MM.1S (cell line): Measurements from ENCODE around the gene DPEP2NB.

Experiments
- CTCF ChIP-seq: fragments of 300-600 bp; sonication (generic); IDR thresholded peaks from 2 replicates; pipeline ENCODE4 v1.5.1; 2016; ENCODE audit warnings: antibody characterized with exemption, low read length, mixed read lengths
- EZH2 ChIP-seq: fragments of 300-600 bp; sonication (generic); optimal IDR thresholded peaks from 2 replicates; pipeline ENCODE3; 2017; ENCODE audit warnings: low read depth, mild to moderate bottlenecking, antibody characterized with exemption, low read length, mixed read lengths
- EZH2phosphoT487 ChIP-seq: fragments of 300-600 bp; sonication (generic); IDR thresholded peaks from 2 replicates; pipeline ENCODE4 v1.6.1; 2018; ENCODE audit warnings: antibody characterized with exemption, low read length

GRCh38 chr16:68000450-68000849 is 15.3 kb downstream of the DPEP2NB start:
- TF ChIP-seq EZH2phosphoT487 (no peak), CTCF (no peak), EZH2 (no peak)
